Measurements from ENCODE around the gene TEK.

TEK gene

GRCh38 chr9:27184556-27185351, 75.7 kb downstream of the TEK start:
- H3K27me3 ChIP-seq (ENCODE audit: insufficient read depth, low read length, poor library complexity), result no peaks in the 10 kb centered on the region
- no peak overlapping the region for H3K27ac ChIP-seq (ENCODE audit: low read length)
- H3K4me1 ChIP-seq (ENCODE audit: insufficient read depth, low read length), result no peaks in the 10 kb centered on the region
- no peak overlapping the region for H3K4me3 ChIP-seq (ENCODE audit: low read depth in 1 of 2, low read length in 2 of 2)
- ATAC-seq (ENCODE audit: insufficient read depth, low read depth) (no peak), DNase-seq (no peak)
- no peaks in the 10 kb centered on the region for H3K79me2 ChIP-seq (ENCODE audit: insufficient read depth, low read length)
- H3K4me2 ChIP-seq (ENCODE audit: insufficient read depth, low read length), result no peak overlapping the region
- H2AFZ ChIP-seq (ENCODE audit: low read depth, low read length), result no peak overlapping the region
- H4K20me1 ChIP-seq (ENCODE audit: insufficient read depth, low read length), result no peaks in the 10 kb centered on the region
- H3K36me3 ChIP-seq (ENCODE audit: insufficient read depth, low read length), result no peaks in the 10 kb centered on the region
- H3K9me3 ChIP-seq (ENCODE audit: insufficient read depth, low read length, severe bottlenecking), result no peaks in the 10 kb centered on the region
- H3K9ac ChIP-seq (ENCODE audit: low read depth, low read length), result no peak overlapping the region
- TF ChIP-seq CTCF (IDR thresholded peaks at IDR 0.05; ENCODE audit: borderline replicate concordance, extremely low read depth, low read length, poor library complexity, severe bottlenecking) (no peak), EZH2 (IDR thresholded peaks at IDR 0.05; ENCODE audit: borderline replicate concordance, low read depth, low read length, severe bottlenecking) (no peak)

GRCh38 chr9:27188426-27188825, 79.4 kb downstream of the TEK start:
- no peak overlapping the region for H3K4me2 ChIP-seq (ENCODE audit: insufficient read depth, low read length)
- no peaks in the 10 kb centered on the region for H3K9me3 ChIP-seq (ENCODE audit: insufficient read depth, low read length, severe bottlenecking)
- no peak overlapping the region for H3K27ac ChIP-seq (ENCODE audit: low read length)
- H3K36me3 ChIP-seq (ENCODE audit: insufficient read depth, low read length), result no peaks in the 10 kb centered on the region
- H4K20me1 ChIP-seq (ENCODE audit: insufficient read depth, low read length), result no peaks in the 10 kb centered on the region
- no peak overlapping the region for H3K4me3 ChIP-seq (ENCODE audit: low read depth in 1 of 2, low read length in 2 of 2)
- no peak for DNase-seq
- no peak for TF ChIP-seq EZH2 (IDR thresholded peaks at IDR 0.05; ENCODE audit: borderline replicate concordance, low read depth, low read length, severe bottlenecking)
- TF ChIP-seq CTCF (IDR thresholded peaks at IDR 0.05; ENCODE audit: borderline replicate concordance, extremely low read depth, low read length, poor library complexity, severe bottlenecking), result no peak
- no peak for ATAC-seq (ENCODE audit: insufficient read depth, low read depth)
- no peaks in the 10 kb centered on the region for H3K79me2 ChIP-seq (ENCODE audit: insufficient read depth, low read length)
- H3K27me3 ChIP-seq (ENCODE audit: insufficient read depth, low read length, poor library complexity), result no peaks in the 10 kb centered on the region
- H3K4me1 ChIP-seq (ENCODE audit: insufficient read depth, low read length), result no peaks in the 10 kb centered on the region
- H2AFZ ChIP-seq (ENCODE audit: low read depth, low read length), result no peak overlapping the region
- H3K9ac ChIP-seq (ENCODE audit: low read depth, low read length), result no peak overlapping the region

GRCh38 chr9:27189426-27189825, 80.4 kb downstream of the TEK start:
- DNase-seq (no peak), ATAC-seq (ENCODE audit: insufficient read depth, low read depth) (no peak)
- no peaks in the 10 kb centered on the region for H3K79me2 ChIP-seq (ENCODE audit: insufficient read depth, low read length)
- no peaks in the 10 kb centered on the region for H3K4me1 ChIP-seq (ENCODE audit: insufficient read depth, low read length)
- no peak for TF ChIP-seq EZH2 (IDR thresholded peaks at IDR 0.05; ENCODE audit: borderline replicate concordance, low read depth, low read length, severe bottlenecking)
- TF ChIP-seq CTCF (IDR thresholded peaks at IDR 0.05; ENCODE audit: borderline replicate concordance, extremely low read depth, low read length, poor library complexity, severe bottlenecking), result no peak
- no peak overlapping the region for H3K4me3 ChIP-seq (ENCODE audit: low read depth in 1 of 2, low read length in 2 of 2)
- H3K27ac ChIP-seq (ENCODE audit: low read length), result no peak overlapping the region
- H3K4me2 ChIP-seq (ENCODE audit: insufficient read depth, low read length), result no peak overlapping the region
- H2AFZ ChIP-seq (ENCODE audit: low read depth, low read length), result no peak overlapping the region
- no peaks in the 10 kb centered on the region for H3K36me3 ChIP-seq (ENCODE audit: insufficient read depth, low read length)
- no peaks in the 10 kb centered on the region for H3K27me3 ChIP-seq (ENCODE audit: insufficient read depth, low read length, poor library complexity)
- H3K9me3 ChIP-seq (ENCODE audit: insufficient read depth, low read length, severe bottlenecking), result no peaks in the 10 kb centered on the region
- no peak overlapping the region for H3K9ac ChIP-seq (ENCODE audit: low read depth, low read length)
- H4K20me1 ChIP-seq (ENCODE audit: insufficient read depth, low read length), result no peaks in the 10 kb centered on the region

Measured in DND-41 (cell line).